Measurements from ENCODE around the gene PHLDA1. TPM values are rescaled to one million over a fixed set of nuclear protein-coding genes. Genes with fewer than 3 reads are reported as not detected.

PHLDA1 gene
- total and polyA plus RNA-seq, 9 of the 15 experiments (the other 6 are each of a cell fraction or from before 2014, with no cell fraction given): 0.15 to 2.9 (median 0.54) TPM

- TF ChIP-seq RAD21 (CRISPR knock-in tag; conservative IDR thresholded peaks at IDR 0.05 in 1 of 2, IDR thresholded peaks at IDR 0.05 in 1 of 2): peak; percentile 94 to 96
- TF ChIP-seq KLF16 (IDR thresholded peaks at IDR 0.05): 0 out of 2 replicates have a peak, but pooled peaks have one; percentile 17
- TF ChIP-seq HDAC1 (IDR thresholded peaks at IDR 0.05): no peak
- no peak for TF ChIP-seq CAMTA2 (CRISPR knock-in tag; conservative IDR thresholded peaks at IDR 0.05)
- no peak for TF ChIP-seq SNIP1 (IDR thresholded peaks at IDR 0.05; ENCODE audit: low read depth)
- TF ChIP-seq MAX (CRISPR knock-in tag; IDR thresholded peaks at IDR 0.05): no peak
- TF ChIP-seq, protein P1, sequence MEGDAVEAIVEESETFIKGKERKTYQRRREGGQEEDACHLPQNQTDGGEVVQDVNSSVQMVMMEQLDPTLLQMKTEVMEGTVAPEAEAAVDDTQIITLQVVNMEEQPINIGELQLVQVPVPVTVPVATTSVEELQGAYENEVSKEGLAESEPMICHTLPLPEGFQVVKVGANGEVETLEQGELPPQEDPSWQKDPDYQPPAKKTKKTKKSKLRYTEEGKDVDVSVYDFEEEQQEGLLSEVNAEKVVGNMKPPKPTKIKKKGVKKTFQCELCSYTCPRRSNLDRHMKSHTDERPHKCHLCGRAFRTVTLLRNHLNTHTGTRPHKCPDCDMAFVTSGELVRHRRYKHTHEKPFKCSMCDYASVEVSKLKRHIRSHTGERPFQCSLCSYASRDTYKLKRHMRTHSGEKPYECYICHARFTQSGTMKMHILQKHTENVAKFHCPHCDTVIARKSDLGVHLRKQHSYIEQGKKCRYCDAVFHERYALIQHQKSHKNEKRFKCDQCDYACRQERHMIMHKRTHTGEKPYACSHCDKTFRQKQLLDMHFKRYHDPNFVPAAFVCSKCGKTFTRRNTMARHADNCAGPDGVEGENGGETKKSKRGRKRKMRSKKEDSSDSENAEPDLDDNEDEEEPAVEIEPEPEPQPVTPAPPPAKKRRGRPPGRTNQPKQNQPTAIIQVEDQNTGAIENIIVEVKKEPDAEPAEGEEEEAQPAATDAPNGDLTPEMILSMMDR (IDR thresholded peaks at IDR 0.05 in 2 of 3, conservative IDR thresholded peaks at IDR 0.05 in 1 of 3; ENCODE audit: insufficient read depth in 2 of 3, low read depth in 1 of 3, low read length in 3 of 3): peak; percentile 70 to 91 (median 82)
- peak; percentile 39; the same call in 1 of the 2 replicates for TF ChIP-seq JUND (IDR thresholded peaks at IDR 0.05; ENCODE audit: borderline replicate concordance, low read depth, low read length)
- TF ChIP-seq JUND (tag; IDR thresholded peaks at IDR 0.05; ENCODE audit: borderline replicate concordance, low read depth, low read length): no peak
- peak; percentile 60 for TF ChIP-seq ZKSCAN8 (CRISPR knock-in tag; IDR thresholded peaks at IDR 0.05)
- 0 out of 2 replicates have a peak, but pooled peaks have one; percentile 11 for TF ChIP-seq ARID2 (IDR thresholded peaks at IDR 0.05)
- no peak for TF ChIP-seq MNT (conservative IDR thresholded peaks at IDR 0.05)
- 0 out of 2 replicates have a peak, but pooled peaks have one; percentile 21 for TF ChIP-seq RB1 (IDR thresholded peaks at IDR 0.05; ENCODE audit: low read depth)
- no peak for TF ChIP-seq SETDB1 (IDR thresholded peaks at IDR 0.05; ENCODE audit: low read length)
- TF ChIP-seq POLR2AphosphoS2 (IDR thresholded peaks at IDR 0.05; ENCODE audit: low read length): peak; percentile 78; the same call in 1 of the 2 replicates
- TF ChIP-seq MEIS2 (IDR thresholded peaks at IDR 0.05; ENCODE audit: partially characterized antibody): peak; percentile 16
- peak; percentile 92 for TF ChIP-seq DEAF1 (CRISPR knock-in tag; IDR thresholded peaks at IDR 0.05)
- TF ChIP-seq ZNF586 (CRISPR knock-in tag; conservative IDR thresholded peaks at IDR 0.05): no peak
- peak in 1 of 2 experiments; percentile 24; a peak in 1 of 4 replicates for TF ChIP-seq TEAD1 (CRISPR knock-in tag; IDR thresholded peaks at IDR 0.05)
- TF ChIP-seq DPF2 (IDR thresholded peaks at IDR 0.05): no peak
- TF ChIP-seq ZNF511 (CRISPR knock-in tag; IDR thresholded peaks at IDR 0.05): no peak
- TF ChIP-seq ZNF384 (IDR thresholded peaks at IDR 0.05; ENCODE audit: low read depth, low read length): peak; percentile 88
These were observed 5.8 kb upstream of the PHLDA1 start (continued) for GRCh38 chr12:76037130-76038103.

All from K562 (cell line).